Lower lobe of right lung (tissue), 2 donors: ENCODE measurements around the gene EMD. TPM values are rescaled to one million over a fixed set of nuclear protein-coding genes. Genes with fewer than 3 reads are reported as not detected.

Experiments
- ATAC-seq, 2 donors: fragments of 200-7000 bp; cut with Tn5 transposase; one replicate each; pipeline ENCODE4 v1.9.1; 2020 to 2022; ENCODE audit warnings: mild to moderate bottlenecking in 2 of 2, moderate library complexity in 2 of 2
- DNase-seq: peaks from one replicate; pipeline ENCODE4 v3.0.0-alpha.2; 2020
- H3K27ac ChIP-seq: fragments of 200-600 bp; one replicate; pipeline ENCODE4 v1.8.0; 2022
- H3K27me3 ChIP-seq: fragments of 200-600 bp; one replicate; pipeline ENCODE4 v1.8.0; 2022; ENCODE audit warnings: low read depth
- H3K36me3 ChIP-seq: fragments of 200-600 bp; one replicate; pipeline ENCODE4 v1.8.0; 2022; ENCODE audit warnings: mild to moderate bottlenecking
- H3K4me1 ChIP-seq: fragments of 200-600 bp; one replicate; pipeline ENCODE4 v1.8.0; 2022
- H3K4me3 ChIP-seq: fragments of 200-600 bp; one replicate; pipeline ENCODE4 v1.8.0; 2022; ENCODE audit warnings: mild to moderate bottlenecking
- H3K9me3 ChIP-seq: fragments of 200-600 bp; one replicate; pipeline ENCODE4 v1.8.0; 2022
- intact Hi-C: fragments of 100-400 bp; cut with DNase I; formaldehyde crosslinking; loops from one replicate; pipeline ENCODE4 v1.11.0; 2022
- total RNA-seq: library from RNA; stranded (reverse); fragmentation: NEBNext Ultra II Directional; extraction: Animal tissue kit (Norgen Biotek cat#: 25700); gene quantifications from one replicate; pipeline ENCODE4 v1.2.1, GENCODE V29; 2021
- TF ChIP-seq, protein P1 (sequence below): fragments of 200-600 bp; IDR thresholded peaks from one replicate; pipeline ENCODE4 v1.8.0; 2022; ENCODE audit warnings: antibody characterized with exemption, mild to moderate bottlenecking
- donor health status: DM: no; HTN: yes; CAD: no; lungs with severe emphysema.

The EMD gene
- total RNA-seq, 1 donor from 2014 or later: 50.9 TPM

DNA sequence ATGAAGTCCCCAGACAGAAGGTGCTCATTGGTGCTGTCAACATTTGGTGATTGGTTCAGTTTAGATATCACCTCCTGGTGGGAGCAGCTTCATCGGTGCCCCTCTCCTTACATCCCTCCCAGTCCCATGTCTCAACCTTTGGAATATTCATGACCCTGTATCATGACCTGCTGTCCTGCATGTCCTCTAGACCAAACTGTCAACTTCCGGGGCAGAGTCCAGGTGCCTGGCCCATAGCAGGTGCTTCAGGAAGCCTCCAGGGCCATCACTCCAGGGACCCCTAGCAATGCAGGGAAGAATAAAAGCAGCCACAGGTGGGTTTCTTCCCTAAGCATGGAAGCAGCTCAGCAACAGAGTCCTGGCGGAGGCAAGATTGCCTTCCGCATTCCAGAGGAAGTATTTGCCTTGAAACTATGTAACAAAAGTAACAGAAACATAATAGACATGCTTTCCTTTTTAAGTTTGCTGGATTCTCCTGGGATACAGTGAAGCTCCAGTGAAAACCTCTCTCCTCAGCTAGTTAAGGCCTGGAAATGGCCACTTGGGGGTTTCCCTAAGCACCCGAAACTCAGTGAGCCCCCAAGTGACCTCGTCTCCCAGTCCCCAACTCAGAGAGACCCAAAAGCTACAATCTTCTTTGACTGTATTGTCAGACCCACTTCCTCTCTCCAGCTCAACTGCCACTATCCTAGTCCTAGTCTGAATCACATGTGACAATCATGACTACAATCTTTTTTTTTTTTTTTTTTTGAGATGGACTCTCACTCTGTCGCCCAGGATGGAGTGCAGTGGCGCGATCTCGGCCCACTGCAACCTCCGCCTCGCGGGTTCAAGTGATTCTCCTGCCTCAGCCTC, 48.0 kb downstream of the EMD start:
- Histone ChIP-seq H3K27me3 (no peaks in the 10 kb centered on the region), H3K9me3 (no peaks in the 10 kb centered on the region), H3K4me1 (peaks cover 23% of the 10 kb centered on the region), H3K36me3 (peaks cover 2% of the 10 kb centered on the region), H3K27ac (peak overlapping the region; percentile 31), H3K4me3 (peak overlapping the region; percentile 77)
- no peak for ATAC-seq
- TF ChIP-seq, protein P1, sequence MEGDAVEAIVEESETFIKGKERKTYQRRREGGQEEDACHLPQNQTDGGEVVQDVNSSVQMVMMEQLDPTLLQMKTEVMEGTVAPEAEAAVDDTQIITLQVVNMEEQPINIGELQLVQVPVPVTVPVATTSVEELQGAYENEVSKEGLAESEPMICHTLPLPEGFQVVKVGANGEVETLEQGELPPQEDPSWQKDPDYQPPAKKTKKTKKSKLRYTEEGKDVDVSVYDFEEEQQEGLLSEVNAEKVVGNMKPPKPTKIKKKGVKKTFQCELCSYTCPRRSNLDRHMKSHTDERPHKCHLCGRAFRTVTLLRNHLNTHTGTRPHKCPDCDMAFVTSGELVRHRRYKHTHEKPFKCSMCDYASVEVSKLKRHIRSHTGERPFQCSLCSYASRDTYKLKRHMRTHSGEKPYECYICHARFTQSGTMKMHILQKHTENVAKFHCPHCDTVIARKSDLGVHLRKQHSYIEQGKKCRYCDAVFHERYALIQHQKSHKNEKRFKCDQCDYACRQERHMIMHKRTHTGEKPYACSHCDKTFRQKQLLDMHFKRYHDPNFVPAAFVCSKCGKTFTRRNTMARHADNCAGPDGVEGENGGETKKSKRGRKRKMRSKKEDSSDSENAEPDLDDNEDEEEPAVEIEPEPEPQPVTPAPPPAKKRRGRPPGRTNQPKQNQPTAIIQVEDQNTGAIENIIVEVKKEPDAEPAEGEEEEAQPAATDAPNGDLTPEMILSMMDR: no peak
- intact Hi-C loops: no loop called here
- DNase-seq: no peak

DNA sequence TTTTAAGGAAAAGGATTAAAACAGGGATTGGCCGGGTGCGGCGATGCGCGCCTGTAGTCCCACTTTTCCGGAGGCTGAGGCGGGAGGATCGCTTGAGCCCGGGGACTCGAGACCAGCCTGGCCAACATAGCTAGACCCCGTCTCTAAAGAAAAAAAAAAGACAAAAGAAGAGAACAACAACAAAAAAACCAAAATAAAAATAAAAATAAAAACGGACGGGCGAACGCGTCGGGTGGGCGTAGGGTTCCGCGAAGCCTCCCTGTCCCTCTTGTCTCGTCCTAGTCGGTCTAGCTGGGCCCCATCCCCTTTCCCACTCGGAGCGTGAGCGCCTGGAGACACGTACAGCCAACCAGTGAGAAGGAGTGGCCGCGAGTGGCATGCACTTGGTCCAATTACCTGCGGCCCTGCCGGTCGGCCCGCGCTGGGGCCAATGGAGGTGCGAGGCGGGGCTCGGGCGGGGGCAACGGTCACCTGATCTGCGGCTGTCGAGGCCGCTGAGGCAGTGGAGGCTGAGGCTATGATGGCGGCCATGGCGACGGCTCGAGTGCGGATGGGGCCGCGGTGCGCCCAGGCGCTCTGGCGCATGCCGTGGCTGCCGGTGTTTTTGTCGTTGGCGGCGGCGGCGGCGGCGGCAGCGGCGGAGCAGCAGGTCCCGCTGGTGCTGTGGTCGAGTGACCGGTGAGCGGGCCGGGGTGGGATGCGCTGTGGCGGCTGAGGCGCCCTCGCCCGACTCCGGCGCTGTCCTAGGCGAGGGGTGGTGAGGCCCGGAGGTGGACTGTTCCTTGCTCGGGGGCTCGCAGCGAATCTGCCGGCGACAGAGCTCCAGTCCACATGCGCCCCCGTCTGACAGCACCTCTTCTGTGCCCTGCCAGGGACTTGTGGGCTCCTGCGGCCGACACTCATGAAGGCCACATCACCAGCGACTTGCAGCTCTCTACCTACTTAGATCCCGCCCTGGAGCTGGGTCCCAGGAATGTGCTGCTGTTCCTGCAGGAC, 49.4 kb downstream of the EMD start, which contains the start of gene ATP6AP1:
Gene ATP6AP1 (plus strand): TSS at position 502 of the 996 bp plus-strand sequence. CDS start 16 bp downstream, at position 518.
- Histone ChIP-seq H3K27me3 (no peaks in the 10 kb centered on the region), H3K36me3 (peaks cover 15% of the 10 kb centered on the region), H3K4me3 (peak within 1 kb of the TSS; percentile 77), H3K27ac (peak within 1 kb of the TSS; percentile 83), H3K9me3 (no peaks in the 10 kb centered on the region), H3K4me1 (peaks cover 23% of the 10 kb centered on the region)
- ATAC-seq (peak; percentile 98 to 99), DNase-seq (peak; percentile 95)
- TF ChIP-seq, protein P1: no peak
- intact Hi-C loops: no loop called here

- no peak for ATAC-seq
- intact Hi-C loops: no loop called here
- DNase-seq: no peak
- TF ChIP-seq, protein P1: no peak
- Histone ChIP-seq H3K36me3 (peaks cover 28% of the 10 kb centered on the region), H3K27me3 (no peaks in the 10 kb centered on the region), H3K4me3 (peak overlapping the region; percentile 77), H3K4me1 (peaks cover 23% of the 10 kb centered on the region), H3K9me3 (no peaks in the 10 kb centered on the region), H3K27ac (no peak overlapping the region)
Measured at GRCh38 chrX:154429711-154430110, 50.6 kb downstream of the EMD start.

- no peak for ATAC-seq
Measured at GRCh38 chrX:154430479-154430878, 51.4 kb downstream of the EMD start.

GRCh38 chrX:154430916-154431315, 51.8 kb downstream of the EMD start:
- peak overlapping the region; percentile 11 for H3K4me3 ChIP-seq

More at GRCh38 chrX:154430479-154430878, 51.4 kb downstream of the EMD start:
- Histone ChIP-seq H3K4me1 (peaks cover 23% of the 10 kb centered on the region), H3K27ac (no peak overlapping the region), H3K36me3 (peaks cover 35% of the 10 kb centered on the region), H3K4me3 (no peak overlapping the region), H3K27me3 (no peaks in the 10 kb centered on the region), H3K9me3 (no peaks in the 10 kb centered on the region)
- intact Hi-C loops: no loop called here
- TF ChIP-seq, protein P1: no peak
- no peak for DNase-seq

More at GRCh38 chrX:154430916-154431315, 51.8 kb downstream of the EMD start:
- Histone ChIP-seq H3K27ac (no peak overlapping the region), H3K9me3 (no peaks in the 10 kb centered on the region), H3K27me3 (no peaks in the 10 kb centered on the region), H3K36me3 (peaks cover 35% of the 10 kb centered on the region), H3K4me1 (peaks cover 23% of the 10 kb centered on the region)
- peak; percentile 64 for DNase-seq
- intact Hi-C loops: no loop called here
- peak in 1 of 2 donors; percentile 4 for ATAC-seq
- TF ChIP-seq, protein P1: no peak
